ENCODE results near the gene HNRNPC. TPM values are rescaled to one million over a fixed set of nuclear protein-coding genes. Genes with fewer than 3 reads are reported as not detected.
"Not testable (repeated sequence)": the region's sequence is repeated elsewhere in the genome, so short reads cannot be mapped to it uniquely, and the experiment has no call there.

HNRNPC gene
- total RNA-seq, 4 donors from 2014 or later, result 192 to 343 (median 212) TPM

DNA sequence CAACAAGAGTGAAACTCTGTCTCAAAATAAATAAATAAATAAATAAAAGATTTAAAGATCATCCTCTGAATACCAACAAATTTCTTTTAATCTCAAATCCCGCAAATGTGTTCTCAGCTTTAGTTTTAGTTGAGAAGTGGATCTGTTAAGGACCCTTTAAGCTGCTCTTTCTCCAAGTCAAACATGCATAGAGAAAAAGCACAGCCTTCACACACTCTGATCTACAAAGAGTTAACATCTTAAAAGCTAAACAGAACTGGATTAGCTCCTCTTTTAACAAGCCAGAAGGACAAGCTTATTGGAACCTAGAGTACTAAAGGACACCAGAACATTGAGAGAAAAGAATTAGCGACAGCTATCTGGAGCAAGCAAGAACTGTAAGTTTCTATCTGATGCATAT is 10.5 kb upstream of the HNRNPC start, which contains the start of gene RPGRIP1:
TSS of gene RPGRIP1 (plus strand) at position 301 of the 400 bp plus-strand sequence. CDS start 7,894 bp downstream, outside the sequence.
- no peaks in the 10 kb centered on the region for H3K9me3 ChIP-seq
- no peak for TF ChIP-seq POLR2AphosphoS5 (IDR thresholded peaks at IDR 0.05)
- TF ChIP-seq POLR2A (IDR thresholded peaks at IDR 0.05), result no peak
- TF ChIP-seq EP300 (IDR thresholded peaks at IDR 0.05; ENCODE audit: low read depth), result no peak
- TF ChIP-seq, protein P1, sequence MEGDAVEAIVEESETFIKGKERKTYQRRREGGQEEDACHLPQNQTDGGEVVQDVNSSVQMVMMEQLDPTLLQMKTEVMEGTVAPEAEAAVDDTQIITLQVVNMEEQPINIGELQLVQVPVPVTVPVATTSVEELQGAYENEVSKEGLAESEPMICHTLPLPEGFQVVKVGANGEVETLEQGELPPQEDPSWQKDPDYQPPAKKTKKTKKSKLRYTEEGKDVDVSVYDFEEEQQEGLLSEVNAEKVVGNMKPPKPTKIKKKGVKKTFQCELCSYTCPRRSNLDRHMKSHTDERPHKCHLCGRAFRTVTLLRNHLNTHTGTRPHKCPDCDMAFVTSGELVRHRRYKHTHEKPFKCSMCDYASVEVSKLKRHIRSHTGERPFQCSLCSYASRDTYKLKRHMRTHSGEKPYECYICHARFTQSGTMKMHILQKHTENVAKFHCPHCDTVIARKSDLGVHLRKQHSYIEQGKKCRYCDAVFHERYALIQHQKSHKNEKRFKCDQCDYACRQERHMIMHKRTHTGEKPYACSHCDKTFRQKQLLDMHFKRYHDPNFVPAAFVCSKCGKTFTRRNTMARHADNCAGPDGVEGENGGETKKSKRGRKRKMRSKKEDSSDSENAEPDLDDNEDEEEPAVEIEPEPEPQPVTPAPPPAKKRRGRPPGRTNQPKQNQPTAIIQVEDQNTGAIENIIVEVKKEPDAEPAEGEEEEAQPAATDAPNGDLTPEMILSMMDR (IDR thresholded peaks at IDR 0.05), result no peak
- H3K4me3 ChIP-seq, result no peak within 1 kb of the TSS
- no peak within 1 kb of the TSS for H3K27ac ChIP-seq
- H3K36me3 ChIP-seq, result no peaks in the 10 kb centered on the region
- in situ Hi-C loops (cut with MboI; ENCODE audit: low pct_ligation_motif_present in 1 of 4, low pct_unique_long_range_greater_than_20kb in 1 of 4, low sequenced_read_pairs in 3 of 4), result no loop called here
- H3K27me3 ChIP-seq, result no peaks in the 10 kb centered on the region
- DNase-seq, result no peak
- 79 to 85% methylated on average over 2 of the region's 2 CpGs for WGBS, 2 donors (ENCODE audit: low coverage in 1 of 2)
- no peaks in the 10 kb centered on the region for H3K4me1 ChIP-seq
- intact Hi-C loops (cut with DNase I; ENCODE audit: low total_unique reads), result no loop called here

DNA sequence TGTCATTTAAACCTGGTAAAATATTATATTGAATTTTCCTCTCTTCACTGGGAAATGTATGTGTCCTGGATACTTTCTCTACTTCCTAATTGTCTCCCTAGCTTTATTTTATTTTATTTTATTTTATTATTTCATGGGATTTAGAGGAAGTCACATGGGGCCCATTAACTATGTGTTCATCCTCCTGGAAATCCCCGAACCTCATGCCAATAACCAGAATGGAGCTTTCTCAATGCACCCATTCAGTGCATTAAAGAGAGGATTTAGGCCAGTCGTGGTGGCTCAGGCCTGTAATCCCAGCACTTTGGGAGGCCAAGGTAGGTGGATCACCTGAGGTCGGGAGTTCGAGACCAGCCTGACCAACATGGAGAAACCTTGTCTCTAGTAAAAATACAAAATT is 9.4 kb upstream of the HNRNPC start:
- no peak for DNase-seq
- TF ChIP-seq EP300 (IDR thresholded peaks at IDR 0.05; ENCODE audit: low read depth), result no peak
- TF ChIP-seq, protein P1 (IDR thresholded peaks at IDR 0.05), result no peak
- no peaks in the 10 kb centered on the region for H3K27me3 ChIP-seq
- no peaks in the 10 kb centered on the region for H3K36me3 ChIP-seq
- H3K9me3 ChIP-seq, result no peaks in the 10 kb centered on the region
- no peaks in the 10 kb centered on the region for H3K4me1 ChIP-seq
- in situ Hi-C loops (cut with MboI; ENCODE audit: low pct_ligation_motif_present in 1 of 4, low pct_unique_long_range_greater_than_20kb in 1 of 4, low sequenced_read_pairs in 3 of 4) (no loop called here), intact Hi-C loops (cut with DNase I; ENCODE audit: low total_unique reads) (no loop called here)
- H3K27ac ChIP-seq, result no peak overlapping the region
- H3K4me3 ChIP-seq, result no peak overlapping the region
- 78% methylated on average over 4 of the region's 4 CpGs for WGBS, 2 donors (ENCODE audit: low coverage in 1 of 2)

DNA sequence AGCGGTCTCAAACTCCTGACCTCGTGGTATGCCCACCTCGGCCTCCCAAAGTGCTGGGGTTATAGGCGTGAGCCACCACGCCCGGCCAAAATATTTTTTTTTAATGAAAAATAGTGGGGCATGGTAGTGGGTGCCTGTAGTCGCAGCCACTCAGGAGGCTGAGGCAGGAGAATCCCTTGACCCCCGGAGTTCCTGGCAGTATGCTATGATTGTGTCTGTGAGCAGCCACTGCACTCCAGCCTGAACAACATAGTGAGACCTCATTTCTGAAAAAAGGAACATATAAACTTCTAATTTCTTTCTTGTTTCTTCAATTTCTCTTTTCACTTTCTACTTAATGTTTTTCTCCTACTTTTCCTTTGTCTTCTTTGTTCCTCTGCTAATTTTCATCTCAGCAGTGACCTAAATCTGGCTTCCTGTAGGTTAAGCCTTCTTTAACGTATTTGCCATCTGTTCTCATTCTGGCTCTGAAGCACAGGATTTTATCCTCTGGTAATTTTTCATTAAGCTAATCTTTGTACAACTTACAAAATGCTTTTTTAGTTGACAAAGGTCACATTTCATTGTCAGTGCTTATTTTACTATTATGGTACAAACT is 6.1 kb upstream of the HNRNPC start:
- intact Hi-C loops (cut with DNase I; ENCODE audit: low total_unique reads), result no loop called here
- H3K4me1 ChIP-seq, result no peaks in the 10 kb centered on the region
- no peak overlapping the region for H3K27ac ChIP-seq
- H3K36me3 ChIP-seq, result no peaks in the 10 kb centered on the region
- TF ChIP-seq POLR2A (IDR thresholded peaks at IDR 0.05), result no peak
- TF ChIP-seq EP300 (IDR thresholded peaks at IDR 0.05; ENCODE audit: low read depth), result no peak
- no peak for TF ChIP-seq POLR2AphosphoS5 (IDR thresholded peaks at IDR 0.05)
- TF ChIP-seq, protein P1 (IDR thresholded peaks at IDR 0.05), result no peak
- 70 to 80% methylated on average over 3 to 9 of the region's 9 CpGs for WGBS, 2 donors (ENCODE audit: low coverage in 1 of 2)
- H3K9me3 ChIP-seq, result no peaks in the 10 kb centered on the region
- no peak overlapping the region for H3K4me3 ChIP-seq
- H3K27me3 ChIP-seq, result no peaks in the 10 kb centered on the region
- DNase-seq, result no peak
- in situ Hi-C loops (cut with MboI; ENCODE audit: low pct_ligation_motif_present in 1 of 4, low pct_unique_long_range_greater_than_20kb in 1 of 4, low sequenced_read_pairs in 3 of 4), result no loop called here

DNA sequence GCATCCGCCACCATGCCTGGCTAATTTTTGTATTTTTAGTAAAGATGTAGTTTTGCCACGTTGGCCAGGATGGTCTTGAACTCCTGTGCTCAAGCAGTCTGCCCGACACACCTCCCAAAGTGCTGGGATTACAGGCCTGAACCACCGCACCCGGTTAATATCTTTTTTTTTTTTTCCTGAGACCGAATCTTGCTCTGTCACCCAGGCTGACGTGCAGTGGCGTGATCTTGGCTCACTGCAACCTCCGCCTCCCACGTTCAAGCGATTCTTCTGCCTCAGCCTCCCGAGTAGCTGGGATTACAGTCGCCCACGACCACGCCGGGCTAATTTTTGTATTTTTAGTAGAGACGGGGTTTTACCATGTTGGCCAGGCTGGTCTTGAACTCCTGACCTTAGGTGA is 3.4 kb upstream of the HNRNPC start:
- WGBS, 2 donors (ENCODE audit: low coverage in 1 of 2), result 88 to 90% methylated on average over 2 to 17 of the region's 17 CpGs
- H3K9me3 ChIP-seq; H3K4me3 ChIP-seq; H3K27me3 ChIP-seq; intact Hi-C loops (cut with DNase I; ENCODE audit: low total_unique reads); DNase-seq; in situ Hi-C loops (cut with MboI; ENCODE audit: low pct_ligation_motif_present in 1 of 4, low pct_unique_long_range_greater_than_20kb in 1 of 4, low sequenced_read_pairs in 3 of 4); H3K27ac ChIP-seq; H3K36me3 ChIP-seq: not testable (repeated sequence)
- peaks cover 3 to 11% (median 6%) of the 10 kb centered on the region in 4 donors for H3K4me1 ChIP-seq

All from transverse colon (tissue), 4 donors.